Body of pancreas (tissue), 4 donors: ENCODE results near the gene TYW1B. TPM values are rescaled to one million over a fixed set of nuclear protein-coding genes. Genes with fewer than 3 reads are reported as not detected.
"Not testable (repeated sequence)": the region's sequence is repeated elsewhere in the genome, so short reads cannot be mapped to it uniquely, and the experiment has no call there.

Experiments used
- ATAC-seq: fragments of 150-250 bp; one replicate; pipeline ENCODE4 v1.9.1; 2016
- DNase-seq, 4 donors: peaks; one replicate each; pipeline ENCODE4 v3.0.0-alpha.2; 2019
- H3K27ac ChIP-seq, 4 donors: fragments of 200-600 bp; sonication (generic); 1 replicate in 3 of 4; 2 replicates in 1 of 4; pipeline versions ENCODE4 v1.5.1 to v1.6.1; 2016 to 2019; ENCODE audit warnings: mild to moderate bottlenecking in 1 of 4, mixed read lengths in 1 of 4, moderate library complexity in 1 of 4
- H3K27me3 ChIP-seq, 2 donors: fragments of 200-600 bp; sonication (generic); one replicate each; pipeline ENCODE4 v1.6.0; 2016; ENCODE audit warnings: mild to moderate bottlenecking in 1 of 2
- H3K36me3 ChIP-seq, 2 donors: fragments of 200-600 bp; sonication (generic); replicated peaks in 1 of 2; 2 replicates each; pipeline ENCODE4 v1.5.1; 2016; ENCODE audit warnings: low read depth in 2 of 2; ENCODE audit not compliant: insufficient read depth in 1 of 2
- H3K4me1 ChIP-seq: fragments of 200-600 bp; sonication (generic); one replicate; pipeline ENCODE4 v1.6.0; 2016
- H3K4me3 ChIP-seq, 2 donors: fragments of 200-600 bp; sonication (generic); 1 replicate in 1 of 2; 2 replicates in 1 of 2; pipeline ENCODE4 v1.5.1; 2016 to 2019
- H3K9me3 ChIP-seq, 3 donors: fragments of 200-600 bp; sonication (generic); 1 replicate in 2 of 3; 2 replicates in 1 of 3; pipeline ENCODE4 v1.5.1; 2016
- POLR2A ChIP-seq, 3 donors: fragments of 450-650 bp; IDR thresholded peaks; one replicate each; pipeline ENCODE4 v1.6.1; 2016; ENCODE audit warnings: antibody characterized with exemption in 3 of 3, mild to moderate bottlenecking in 2 of 3
- WGBS, 2 donors: methylation state at CpG; one replicate each; pipeline ENCODE4 v1.1.5; 2017; 5-methylcytosine and 5-hydroxymethylcytosine counted together
- intact Hi-C: fragments of 100-400 bp; cut with DNase I; formaldehyde crosslinking; loops from one replicate; pipeline ENCODE4 v1.15.1; 2023
- microRNA-seq, 2 donors: library from miRNA; unstranded; fragments of <30 nt; microRNA quantifications; one replicate each; pipeline ENCODE4, GENCODE V29; 2016; ENCODE audit warnings: borderline number of aligned reads in 2 of 2, borderline replicate concordance in 2 of 2
- small RNA-seq: library from RNA; depleted of rRNA; stranded (forward); fragments of <200 nt; gene quantifications from one replicate; pipeline ENCODE3, GENCODE V24; 2016
- total RNA-seq, 2 donors: library from RNA; depleted of rRNA; stranded (reverse); fragments of >200 nt; gene quantifications; one replicate each; pipeline ENCODE4 v1.1.0, GENCODE V29; 2016
- TF ChIP-seq, protein P1 (sequence below), 7 experiments: fragments of 450-650 bp in 4 of 7; fragments of 200-600 bp in 3 of 7; sonication (generic) in 3 of 7; IDR thresholded peaks; one replicate each; pipeline ENCODE4 v1.5.1; 2016 to 2019; ENCODE audit warnings: antibody characterized with exemption in 7 of 7

TYW1B gene
- total RNA-seq, 2 donors from 2014 or later: 5.7 to 7.9 TPM

DNA sequence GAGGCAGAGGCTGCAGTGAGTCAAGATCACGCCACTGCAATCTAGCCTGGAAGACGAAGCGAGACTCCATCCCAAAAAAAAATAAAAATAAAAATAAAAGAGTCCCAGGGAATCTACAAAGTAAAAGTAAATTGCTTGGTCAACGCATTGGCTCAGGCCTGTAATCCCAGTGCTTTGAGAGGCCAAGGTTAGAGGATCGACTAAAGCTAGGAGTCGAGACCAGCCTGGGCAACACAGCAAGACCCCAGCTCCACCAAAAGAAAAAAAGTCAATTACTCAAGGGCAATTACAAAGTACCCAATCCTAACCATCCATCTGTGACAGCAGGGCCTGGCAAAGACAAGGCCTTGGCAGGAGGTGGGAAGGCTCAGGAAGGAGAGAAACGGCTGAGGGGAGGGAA is 288.3 kb downstream of the TYW1B start:
- no peak for TF ChIP-seq POLR2A (IDR thresholded peaks at IDR 0.05)
- TF ChIP-seq, protein P1, sequence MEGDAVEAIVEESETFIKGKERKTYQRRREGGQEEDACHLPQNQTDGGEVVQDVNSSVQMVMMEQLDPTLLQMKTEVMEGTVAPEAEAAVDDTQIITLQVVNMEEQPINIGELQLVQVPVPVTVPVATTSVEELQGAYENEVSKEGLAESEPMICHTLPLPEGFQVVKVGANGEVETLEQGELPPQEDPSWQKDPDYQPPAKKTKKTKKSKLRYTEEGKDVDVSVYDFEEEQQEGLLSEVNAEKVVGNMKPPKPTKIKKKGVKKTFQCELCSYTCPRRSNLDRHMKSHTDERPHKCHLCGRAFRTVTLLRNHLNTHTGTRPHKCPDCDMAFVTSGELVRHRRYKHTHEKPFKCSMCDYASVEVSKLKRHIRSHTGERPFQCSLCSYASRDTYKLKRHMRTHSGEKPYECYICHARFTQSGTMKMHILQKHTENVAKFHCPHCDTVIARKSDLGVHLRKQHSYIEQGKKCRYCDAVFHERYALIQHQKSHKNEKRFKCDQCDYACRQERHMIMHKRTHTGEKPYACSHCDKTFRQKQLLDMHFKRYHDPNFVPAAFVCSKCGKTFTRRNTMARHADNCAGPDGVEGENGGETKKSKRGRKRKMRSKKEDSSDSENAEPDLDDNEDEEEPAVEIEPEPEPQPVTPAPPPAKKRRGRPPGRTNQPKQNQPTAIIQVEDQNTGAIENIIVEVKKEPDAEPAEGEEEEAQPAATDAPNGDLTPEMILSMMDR (IDR thresholded peaks at IDR 0.05): no peak
- Histone ChIP-seq H3K4me1 (no peaks in the 10 kb centered on the region), H3K27me3 (no peaks in the 10 kb centered on the region), H3K4me3 (no peak overlapping the region), H3K27ac (no peak overlapping the region), H3K9me3 (no peaks in the 10 kb centered on the region), H3K36me3 (no peaks in the 10 kb centered on the region)
- DNase-seq: no peak
- ATAC-seq: no peak
- 88% methylated on average over 7 of the region's 7 CpGs for WGBS, 2 donors
- intact Hi-C loops: no loop called here

DNA sequence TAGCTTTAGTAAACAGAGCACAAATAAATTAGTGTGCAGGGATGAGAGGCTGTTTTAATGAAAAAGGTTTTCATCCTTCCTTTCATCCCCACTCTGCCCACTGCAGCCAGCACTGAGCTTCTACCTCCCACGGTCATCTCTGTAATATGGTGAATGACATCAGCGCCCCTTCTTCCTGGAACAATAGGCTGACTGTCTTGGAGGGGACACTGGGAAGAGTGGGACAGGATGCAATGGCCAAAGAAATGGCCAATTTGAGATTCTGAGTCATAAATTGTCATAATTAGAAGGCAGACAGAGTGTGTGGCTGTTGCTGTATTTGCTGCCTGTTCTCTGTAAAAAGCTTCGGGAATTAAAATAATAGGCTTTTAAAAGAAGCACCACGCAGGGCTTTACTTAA is 289.1 kb downstream of the TYW1B start:
- DNase-seq: no peak
- Histone ChIP-seq H3K27ac (no peak overlapping the region), H3K27me3 (no peaks in the 10 kb centered on the region), H3K36me3 (no peaks in the 10 kb centered on the region), H3K9me3 (no peaks in the 10 kb centered on the region), H3K4me3 (no peak overlapping the region), H3K4me1 (no peaks in the 10 kb centered on the region)
- 80 to 83% methylated on average over 4 of the region's 4 CpGs for WGBS, 2 donors
- ATAC-seq: no peak
- intact Hi-C loops: no loop called here
- TF ChIP-seq POLR2A (IDR thresholded peaks at IDR 0.05): no peak
- TF ChIP-seq, protein P1 (IDR thresholded peaks at IDR 0.05): no peak

DNA sequence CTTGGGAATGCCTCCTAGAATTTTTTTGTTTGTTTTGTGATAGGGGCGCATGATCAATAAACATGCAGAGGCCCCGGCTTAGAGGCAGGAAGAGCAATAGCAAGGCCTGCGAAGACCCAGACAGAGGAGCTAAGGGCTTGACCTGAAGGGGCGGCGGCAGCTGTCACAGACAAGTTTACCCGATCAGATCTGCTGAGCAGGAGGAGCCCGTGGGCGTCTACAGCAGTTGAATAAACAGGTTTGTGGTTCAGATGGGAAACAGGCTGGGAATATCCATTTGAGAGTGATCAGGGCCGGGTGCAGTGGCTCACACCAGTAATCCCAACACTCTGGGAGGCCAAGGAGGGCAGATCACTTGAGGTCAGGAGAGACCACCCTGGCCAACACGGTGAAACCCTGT is 289.9 kb downstream of the TYW1B start:
- no peak for ATAC-seq
- no peaks in the 10 kb centered on the region for H3K27me3 ChIP-seq

DNA sequence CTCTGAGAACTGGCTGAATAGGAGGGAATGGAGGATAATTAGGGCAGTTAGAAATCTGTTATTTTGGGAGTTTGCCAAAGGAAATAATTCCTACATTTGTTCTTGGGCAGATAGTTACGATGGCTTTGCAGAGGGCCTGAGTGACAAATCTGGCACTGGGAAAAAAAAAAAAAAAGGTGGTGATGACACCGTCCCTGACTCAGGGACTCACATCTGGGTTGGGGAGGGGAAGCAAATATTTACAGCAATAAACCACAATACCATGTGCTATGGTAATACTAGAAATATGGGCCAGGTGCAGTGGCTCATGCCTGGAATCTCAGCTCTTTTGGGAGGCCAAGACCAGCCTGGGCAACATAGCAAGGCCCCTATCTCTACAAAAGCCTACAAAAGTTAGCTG is 292.0 kb downstream of the TYW1B start:
- DNase-seq, H3K36me3 ChIP-seq, H3K27ac ChIP-seq, intact Hi-C loops, H3K9me3 ChIP-seq, H3K4me3 ChIP-seq, H3K4me1 ChIP-seq, H3K27me3 ChIP-seq, ATAC-seq: not testable (repeated sequence)
- 59 to 67% methylated on average over 2 of the region's 2 CpGs for WGBS, 2 donors

More for the DNA sequence above, 289.9 kb downstream of the TYW1B start:
- Histone ChIP-seq H3K9me3 (no peaks in the 10 kb centered on the region), H3K27ac (no peak overlapping the region), H3K4me1 (no peaks in the 10 kb centered on the region), H3K4me3 (no peak overlapping the region), H3K36me3 (no peaks in the 10 kb centered on the region)
- intact Hi-C loops: no loop called here
- DNase-seq: no peak
- 59 to 65% methylated on average over 10 of the region's 10 CpGs for WGBS, 2 donors
- no peak for TF ChIP-seq POLR2A (IDR thresholded peaks at IDR 0.05)
- TF ChIP-seq, protein P1 (IDR thresholded peaks at IDR 0.05): no peak

DNA sequence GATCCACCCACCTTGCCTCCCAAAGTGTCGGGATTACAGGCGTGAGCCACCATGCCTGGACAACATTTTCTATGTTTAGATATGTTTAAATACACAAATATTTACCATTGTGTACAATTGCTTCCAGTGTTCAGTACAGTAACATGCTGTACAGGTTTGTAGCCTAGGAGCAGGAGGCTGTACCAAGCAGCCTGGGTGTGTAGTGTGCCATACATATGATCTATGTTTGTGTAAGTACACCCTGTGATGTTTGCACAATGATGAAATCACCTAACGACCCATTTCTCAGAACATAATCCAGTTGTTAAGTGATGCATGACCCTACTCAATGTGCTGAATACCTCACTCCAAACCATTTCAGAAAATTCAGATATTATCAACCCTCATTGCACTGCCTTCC is 297.0 kb downstream of the TYW1B start:
- WGBS, 2 donors: 86 to 100% methylated on average over 2 of the region's 3 CpGs
- H3K4me3 ChIP-seq, H3K36me3 ChIP-seq, H3K27ac ChIP-seq, H3K4me1 ChIP-seq, ATAC-seq, H3K27me3 ChIP-seq, intact Hi-C loops, H3K9me3 ChIP-seq, DNase-seq: not testable (repeated sequence)

Small RNA genes within 50 kb of the gene (microRNA-seq; reads per million reads assigned to microRNA genes)
- 0 reads per million in 2 donors for gene MIR4650-2

Small RNA genes within 50 kb of the gene (small RNA-seq; reads per million reads assigned to genes)
- not detected for gene AC211469.2
- gene MIR4650-2: not detected
- gene RN7SL377P: not detected
- not detected for gene RN7SL625P

Other genes starting within 250 kb of the TYW1B start
- gene POM121, start 96.9 kb upstream of the TYW1B start, total RNA-seq: 10 to 100 TPM; 14.0 to 22.1 TPM
- 1 to 10 TPM in 1 of 2 donors, not detected in 1; 3.3 TPM for gene TRIM74, start 141.3 kb upstream of the TYW1B start, total RNA-seq
- not detected for gene SPDYE8, start 201.6 kb upstream of the TYW1B start, total RNA-seq
- gene SPDYE11, start 229.7 kb upstream of the TYW1B start, total RNA-seq: not detected